ENCODE data around the gene FAM43B.

GRCh38 chr1:20565234-20565633 is 12.9 kb downstream of the FAM43B start:
- TF ChIP-seq EZH2phosphoT487 (IDR thresholded peaks at IDR 0.05; ENCODE audit: insufficient read depth, low read depth): no peak
- TF ChIP-seq EZH2 (IDR thresholded peaks at IDR 0.05; ENCODE audit: insufficient read depth, poor library complexity, severe bottlenecking): no peak
